Measurements from ENCODE around the gene MTMR3.

- TF ChIP-seq EZH2phosphoT487 (IDR thresholded peaks at IDR 0.05; ENCODE audit: low read length) (no peak), EZH2 (optimal IDR thresholded peaks at IDR 0.05; ENCODE audit: low read depth, low read length) (no peak), CTCF (IDR thresholded peaks at IDR 0.05; ENCODE audit: low read length) (no peak)
These were observed 190.8 kb downstream of the MTMR3 start for GRCh38 chr22:30073743-30074142.

Measured in MM.1S (cell line).